HCT116 (cell line): ENCODE results near the gene EEF1AKMT2. TPM values are rescaled to one million over a fixed set of nuclear protein-coding genes. Genes with fewer than 3 reads are reported as not detected.

Experiments
- ATAC-seq: fragments of 200-7000 bp; cut with Tn5 transposase; 2 replicates; pipeline ENCODE4 v1.9.1; 2020; ENCODE audit warnings: mild to moderate bottlenecking, moderate library complexity
- BruUV-seq: library from RNA; stranded (reverse); fragments of 400-500 nt; replicated peaks from 2 replicates; lab custom pipeline; 2021; lab: Mats Ljungman, UMichigan
- CTCF ChIA-PET: fragments of 300-600 bp; sonication (Branson Sonifier 250); formaldehyde crosslinking; loops from one replicate; lab custom pipeline; 2021; ENCODE audit warnings: antibody characterized with exemption; lab: Charles Lee
- POLR2A ChIA-PET: fragments of 300-600, 350-600 bp; sonication (Branson Sonifier 250); formaldehyde crosslinking; loops from one replicate; lab custom pipeline; 2021; ENCODE audit warnings: antibody characterized with exemption; lab: Charles Lee
- RAD21 ChIA-PET, 2 experiments: fragments of 300-600 bp; sonication (Branson Sonifier 250); formaldehyde crosslinking; loops; one replicate each; lab custom pipeline; 2023; ENCODE audit warnings: low total read pairs in 2 of 2; ENCODE audit not compliant: uncharacterized antibody in 2 of 2, unreplicated experiment in 2 of 2, low non-redundant PET in 1 of 2; lab: Charles Lee
- DNase-seq: peaks from one replicate; pipeline ENCODE4 v3.0.0-alpha.2; 2010; ENCODE audit warnings: low read depth, low spot score
- H2AFZ ChIP-seq: fragments of 200-600 bp; shearing (Covaris generic), sonication (generic); 2 replicates; pipeline ENCODE4 v1.6.1; 2017; ENCODE audit warnings: low read depth, mixed run types, mixed read lengths, antibody characterized with exemption, low read length; ENCODE audit not compliant: poor library complexity, severe bottlenecking
- H3K27ac ChIP-seq: 2 replicates; pipeline ENCODE4 v1.5.1; 2012; ENCODE audit warnings: low read depth, low read length
- H3K27me3 ChIP-seq: fragments of 200-600 bp; sonication (generic); 2 replicates; pipeline ENCODE4 v1.6.1; 2016; ENCODE audit warnings: mixed run types, low read length, mixed read lengths; ENCODE audit not compliant: insufficient read depth
- H3K36me3 ChIP-seq, 2 experiments: fragments of 200-500 bp in 1 of 2; fragments of 200-600 bp in 1 of 2; sonication (Bioruptor generic) in 1 of 2; sonication (generic) in 1 of 2; 2 replicates each; pipeline versions ENCODE4 v1.5.1 to v1.6.1; 2014 to 2016; ENCODE audit warnings: low read length in 2 of 2, inconsistent platforms in 1 of 2, mixed read lengths in 1 of 2, mixed run types in 1 of 2; ENCODE audit not compliant: insufficient read depth in 2 of 2, control insufficient read depth in 1 of 2
- H3K4me1 ChIP-seq, 2 experiments: fragments of 200-600 bp in 1 of 2; sonication (generic) in 1 of 2; 2 replicates each; pipeline versions ENCODE4 v1.5.1 to v1.6.1; 2012 to 2017; ENCODE audit warnings: low read length in 2 of 2, inconsistent platforms in 1 of 2, mild to moderate bottlenecking in 1 of 2, mixed read lengths in 1 of 2, mixed run types in 1 of 2, moderate library complexity in 1 of 2; ENCODE audit not compliant: insufficient read depth in 2 of 2, control insufficient read depth in 1 of 2
- H3K4me2 ChIP-seq: fragments of 200-600 bp; sonication (generic); 2 replicates; pipeline ENCODE4 v1.6.1; 2017; ENCODE audit warnings: mixed run types, low read length, mixed read lengths
- H3K4me3 ChIP-seq, 2 experiments: fragments of 200-600 bp in 1 of 2; sonication (generic) in 1 of 2; replicated peaks in 1 of 2; 2 replicates each; pipeline ENCODE4 v1.5.1; 2011 to 2016; ENCODE audit warnings: low read length in 2 of 2, control low read depth in 1 of 2, low read depth in 1 of 2, mild to moderate bottlenecking in 1 of 2, mixed read lengths in 1 of 2, mixed run types in 1 of 2
- H3K79me2 ChIP-seq: fragments of 200-600 bp; sonication (generic); 2 replicates; pipeline ENCODE4 v1.6.1; 2017; ENCODE audit warnings: mild to moderate bottlenecking, mixed run types, low read length, moderate library complexity, mixed read lengths; ENCODE audit not compliant: insufficient read depth
- H3K9ac ChIP-seq: fragments of 200-600 bp; sonication (generic); 2 replicates; pipeline ENCODE4 v1.6.1; 2016; ENCODE audit warnings: low read length, mixed read lengths
- H3K9me2 ChIP-seq: fragments of 200-600 bp; sonication (generic), shearing (Covaris generic); 2 replicates; pipeline ENCODE4 v1.6.1; 2017; ENCODE audit warnings: mixed run types, mild to moderate bottlenecking, moderate library complexity; ENCODE audit not compliant: insufficient read depth
- H3K9me3 ChIP-seq, 2 experiments: fragments of 200-500 bp in 1 of 2; fragments of 200-600 bp in 1 of 2; sonication (Bioruptor generic) in 1 of 2; sonication (generic) in 1 of 2; 2 replicates each; pipeline ENCODE4 v1.6.1; 2014 to 2017; ENCODE audit warnings: low read length in 2 of 2, mixed read lengths in 2 of 2, inconsistent platforms in 1 of 2, low read depth in 1 of 2, mild to moderate bottlenecking in 1 of 2, mixed run types in 1 of 2, moderate library complexity in 1 of 2; ENCODE audit not compliant: control insufficient read depth in 1 of 2, insufficient read depth in 1 of 2
- H4K20me1 ChIP-seq: fragments of 200-600 bp; sonication (generic), shearing (Covaris generic); 2 replicates; pipeline ENCODE4 v1.6.1; 2017; ENCODE audit warnings: mixed run types, mild to moderate bottlenecking, moderate library complexity; ENCODE audit not compliant: insufficient read depth
- CBX3 ChIP-seq: IDR thresholded peaks from 2 replicates; pipeline ENCODE4 v1.6.1; 2012; ENCODE audit warnings: low read depth
- CEBPB ChIP-seq: IDR thresholded peaks from 2 replicates; pipeline ENCODE4 v1.6.1; 2012; ENCODE audit warnings: low read depth
- CTCF ChIP-seq, 3 experiments: fragments of 200-600 bp in 1 of 3; sonication (generic) in 1 of 3; IDR thresholded peaks in 2 of 3; conservative IDR thresholded peaks in 1 of 3; 2 replicates each; pipeline ENCODE4 v1.5.1; 2012 to 2017; ENCODE audit warnings: low read depth in 2 of 3, low read length in 2 of 3, antibody characterized with exemption in 1 of 3, borderline replicate concordance in 1 of 3, control low read depth in 1 of 3, mild to moderate bottlenecking in 1 of 3, mixed read lengths in 1 of 3, mixed run types in 1 of 3, moderate library complexity in 1 of 3; ENCODE audit not compliant: insufficient read depth in 1 of 3
- EGR1 ChIP-seq: IDR thresholded peaks from 2 replicates; pipeline ENCODE4 v1.6.1; 2012; ENCODE audit warnings: low read depth
- ELF1 ChIP-seq: IDR thresholded peaks from 2 replicates; pipeline ENCODE4 v1.6.1; 2012; ENCODE audit warnings: low read depth, borderline replicate concordance
- EZH2 ChIP-seq: fragments of 200-600 bp; sonication (generic); IDR thresholded peaks from 2 replicates; pipeline ENCODE4 v1.6.1; 2017; ENCODE audit warnings: antibody characterized with exemption, mixed run types
- EZH2phosphoT487 ChIP-seq: fragments of 200-600 bp; IDR thresholded peaks from 2 replicates; pipeline ENCODE4 v1.6.1; 2018; ENCODE audit warnings: antibody characterized with exemption, borderline replicate concordance
- FOSL1 ChIP-seq: IDR thresholded peaks from 2 replicates; pipeline ENCODE4 v1.6.1; 2012; ENCODE audit warnings: low read depth
- JUND ChIP-seq: IDR thresholded peaks from 2 replicates; pipeline ENCODE4 v1.6.1; 2012
- MAX ChIP-seq: IDR thresholded peaks from 2 replicates; pipeline ENCODE4 v1.6.1; 2012
- POLR2AphosphoS5 ChIP-seq: IDR thresholded peaks from 2 replicates; pipeline ENCODE4 v1.6.1; 2011; ENCODE audit warnings: mild to moderate bottlenecking, low read depth, low read length, moderate library complexity
- RAD21 ChIP-seq: IDR thresholded peaks from 2 replicates; pipeline ENCODE4 v1.6.1; 2012; ENCODE audit warnings: low read depth, mild to moderate bottlenecking
- REST ChIP-seq: IDR thresholded peaks from 2 replicates; pipeline ENCODE4 v1.6.1; 2012; ENCODE audit warnings: low read depth
- SIN3A ChIP-seq: IDR thresholded peaks from 2 replicates; pipeline ENCODE4 v1.6.1; 2012; ENCODE audit warnings: low read depth
- SRF ChIP-seq: IDR thresholded peaks from 2 replicates; pipeline ENCODE4 v1.6.1; 2012; ENCODE audit warnings: low read depth
- YY1 ChIP-seq: IDR thresholded peaks from 2 replicates; pipeline ENCODE4 v1.6.1; 2011; ENCODE audit warnings: low read length, low read depth, moderate library complexity, mild to moderate bottlenecking; ENCODE audit not compliant: insufficient replicate concordance; ENCODE audit errors: extremely low read depth
- ZBTB33 ChIP-seq: IDR thresholded peaks from 2 replicates; pipeline ENCODE4 v1.6.1; 2011; ENCODE audit warnings: mild to moderate bottlenecking, low read length, moderate library complexity; ENCODE audit not compliant: insufficient replicate concordance; ENCODE audit errors: extremely low read depth
- ZNF274 ChIP-seq: fragments of 200-500 bp; sonication (Bioruptor generic); IDR thresholded peaks from 2 replicates; pipeline ENCODE4 v1.6.1; 2014; ENCODE audit warnings: mild to moderate bottlenecking, low read depth, low read length, inconsistent platforms
- intact Hi-C: fragments of 100-400 bp; cut with micrococcal nuclease; formaldehyde crosslinking; loops from 2 replicates; pipeline ENCODE4 v1.10.0; 2022
- total RNA-seq: library from RNA; stranded (reverse); gene quantifications from one replicate; pipeline ENCODE4 v1.2.1, GENCODE V29; 2021; ENCODE audit not compliant: unreplicated experiment

The EEF1AKMT2 gene
- total RNA-seq, 1 experiment from 2014 or later, result 39.6 TPM

- Histone ChIP-seq H3K4me2 (no peak overlapping the region), H3K27me3 (no peaks in the 10 kb centered on the region), H3K79me2 (no peaks in the 10 kb centered on the region), H3K9ac (no peak overlapping the region), H3K27ac (no peak overlapping the region), H3K9me2 (no peaks in the 10 kb centered on the region), H4K20me1 (no peaks in the 10 kb centered on the region; the same call in 1 of the 2 replicates), H3K9me3 (no peaks in the 10 kb centered on the region), H3K4me1 (no peaks in the 10 kb centered on the region), H3K4me3 (no peak overlapping the region), H3K36me3 (peaks cover 57 to 63% of the 10 kb centered on the region in 2 experiments), H2AFZ (no peak overlapping the region)
- CTCF ChIA-PET, result interaction anchor here (1.4 kb wide), 1 partner anchor 89 kb away, joined by 4 read pairs; no protein-coding TSS in a partner anchor
- DNase-seq (no peak), ATAC-seq (no peak)
- POLR2A ChIA-PET, result no interaction called here
- RAD21 ChIA-PET, result no interaction called here
- BruUV-seq, result no TSS peak
- TF ChIP-seq CTCF (IDR thresholded peaks at IDR 0.05 in 2 of 3, conservative IDR thresholded peaks at IDR 0.05 in 1 of 3; ENCODE audit: borderline replicate concordance in 1 of 3, insufficient read depth in 1 of 3, low read depth in 2 of 3, low read length in 2 of 3) (no peak), RAD21 (no peak), SRF (no peak), MAX (no peak), ELF1 (no peak), ZBTB33 (no peak), EZH2phosphoT487 (no peak), SIN3A (no peak), EZH2 (no peak), JUND (no peak), EGR1 (no peak), ZNF274 (no peak), CBX3 (no peak), REST (no peak), POLR2AphosphoS5 (no peak), YY1 (no peak), CEBPB (no peak), FOSL1 (no peak)
- intact Hi-C loops, result no loop called here
These were observed 38.8 kb upstream of the EEF1AKMT2 start for GRCh38 chr10:124830445-124830844.
